Naive thymus-derived CD8-positive, alpha-beta T cell (primary cell): ENCODE measurements around the gene C3orf20. TPM values are rescaled to one million over a fixed set of nuclear protein-coding genes. Genes with fewer than 3 reads are reported as not detected.
"Not testable (repeated sequence)": the region's sequence is repeated elsewhere in the genome, so short reads cannot be mapped to it uniquely, and the experiment has no call there.

Source experiments
- ATAC-seq, 2 donors: fragments of 150-1000 bp; cut with Tn5 transposase in 1 of 2; sonication (Bioruptor Pico), chemical (Tn5 transposase) in 1 of 2; 1 replicate in 1 of 2; 2 replicates in 1 of 2; pipeline ENCODE4 v1.10.0; 2021; ENCODE audit warnings: mild to moderate bottlenecking in 2 of 2, moderate library complexity in 2 of 2
- POLR2A ChIA-PET: fragments of 350-600 bp; sonication (Branson Sonifier 250); formaldehyde crosslinking; loops from one replicate; lab custom pipeline; 2021; ENCODE audit warnings: antibody characterized with exemption; lab: Charles Lee
- DNase-seq, 10 donors: peaks; one replicate each; pipeline versions ENCODE4 v3.0.0 to v3.0.0-alpha.2; 2020 to 2022
- H3K27ac Mint-ChIP-seq, 10 donors: one replicate each; pipeline ENCODE4 v1.8.0; 2020 to 2022; ENCODE audit warnings: mild to moderate bottlenecking in 10 of 10, mixed read lengths in 10 of 10, moderate library complexity in 4 of 10, inconsistent platforms in 1 of 10
- H3K27me3 Mint-ChIP-seq, 5 donors: one replicate each; pipeline ENCODE4 v1.8.0; 2021 to 2022; ENCODE audit warnings: mixed read lengths in 5 of 5
- H3K36me3 Mint-ChIP-seq, 3 donors: one replicate each; pipeline ENCODE4 v1.8.0; 2020 to 2022; ENCODE audit warnings: mixed read lengths in 3 of 3, mild to moderate bottlenecking in 2 of 3, inconsistent platforms in 1 of 3
- H3K4me1 Mint-ChIP-seq, 4 donors: one replicate each; pipeline ENCODE4 v1.8.0; 2021 to 2022; ENCODE audit warnings: mixed read lengths in 4 of 4
- H3K4me3 Mint-ChIP-seq, 10 donors: one replicate each; pipeline ENCODE4 v1.8.0; 2020 to 2022; ENCODE audit warnings: mild to moderate bottlenecking in 10 of 10, mixed read lengths in 10 of 10, moderate library complexity in 6 of 10, inconsistent platforms in 1 of 10
- H3K9me3 Mint-ChIP-seq, 9 donors: one replicate each; pipeline ENCODE4 v1.8.0; 2020 to 2022; ENCODE audit warnings: mixed read lengths in 9 of 9, mild to moderate bottlenecking in 3 of 9, inconsistent platforms in 1 of 9, moderate library complexity in 1 of 9
- polyA plus RNA-seq, 3 donors: library from polyadenylated mRNA; unstranded; fragments of 300-500 nt; fragmentation: Illumina TruSeq; gene quantifications; one replicate each; pipeline ENCODE4 v1.2.3, GENCODE V29; 2021
- total RNA-seq, 8 experiments: library from RNA in 2 of 8; stranded (reverse) in 2 of 8; gene quantifications; one replicate each; pipeline ENCODE4 v1.2.3 and lab custom pipeline; 2021 to 2026

C3orf20 gene
- total and polyA plus RNA-seq, 5 experiments from 2014 or later: 0.03 to 0.69 (median 0.44) TPM; not detected in 2

DNA sequence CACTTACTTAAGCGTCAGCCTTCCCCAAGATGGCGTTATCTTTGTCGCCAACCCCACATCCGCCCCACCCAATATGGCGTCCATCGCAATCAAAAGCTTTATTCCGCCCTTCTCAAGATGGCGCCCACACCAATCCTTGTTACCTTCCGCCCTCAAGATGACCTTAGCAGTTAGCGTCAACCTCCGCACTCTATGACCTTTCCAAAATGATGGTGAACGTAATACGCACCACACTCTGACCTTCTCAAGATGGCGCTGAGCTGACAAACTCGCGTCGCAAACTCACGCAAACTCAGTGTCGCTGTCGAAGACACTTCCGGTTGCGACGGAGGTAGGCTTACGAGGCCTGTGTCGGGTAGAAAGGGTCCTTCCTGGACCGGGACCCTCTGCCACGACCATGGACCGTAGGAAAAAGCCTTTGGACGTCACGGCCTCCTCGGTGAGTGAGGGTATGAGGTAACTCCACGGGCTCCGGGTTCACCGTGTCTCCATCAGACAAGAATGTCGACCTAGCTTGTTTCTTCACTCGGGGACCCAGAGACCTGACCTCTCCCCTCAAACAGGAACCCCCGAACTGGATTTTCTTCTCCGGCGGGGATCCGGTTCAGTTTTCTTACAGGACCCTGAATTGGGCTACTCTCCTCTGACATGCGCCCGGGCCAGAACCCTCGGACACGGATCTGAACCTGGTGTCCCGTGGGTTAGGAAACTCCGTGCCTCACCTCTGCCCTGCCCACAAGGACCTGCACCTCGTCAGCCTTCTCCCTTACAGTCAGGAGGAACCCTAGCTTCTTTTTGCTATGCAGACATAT, 23.3 kb upstream of the C3orf20 start, which contains the start of gene CCDC174:
Gene CCDC174, plus strand, starts transcription at position 323 of the 812 bp plus-strand sequence. Its CDS starts 75 bp downstream, at position 398.
- Mint-ChIP-seq H3K9me3 (peaks cover 0 to 3% (median 0%) of the 10 kb centered on the region in 9 donors), H3K27me3 (no peaks in the 10 kb centered on the region), H3K27ac (peak within 1 kb of the TSS; percentile 95 to 100 (median 98)), H3K4me3 (peak within 1 kb of the TSS; percentile 87 to 100 (median 94)), H3K36me3 (peaks cover 0 to 26% (median 7%) of the 10 kb centered on the region in 3 donors), H3K4me1 (peaks cover 19 to 60% (median 59%) of the 10 kb centered on the region in 4 donors)
- POLR2A ChIA-PET: interaction anchor here (0.6 to 3.5 kb wide), 29 partner anchors 9 to 1988 kb away, joined by 3 to 31 read pairs (median 6); partner anchors contain the start of genes CAPN7, CHCHD4, HDAC11 and LSM3
- peak; percentile 82 to 98 (median 96) for DNase-seq
- ATAC-seq: peak; percentile 95

DNA sequence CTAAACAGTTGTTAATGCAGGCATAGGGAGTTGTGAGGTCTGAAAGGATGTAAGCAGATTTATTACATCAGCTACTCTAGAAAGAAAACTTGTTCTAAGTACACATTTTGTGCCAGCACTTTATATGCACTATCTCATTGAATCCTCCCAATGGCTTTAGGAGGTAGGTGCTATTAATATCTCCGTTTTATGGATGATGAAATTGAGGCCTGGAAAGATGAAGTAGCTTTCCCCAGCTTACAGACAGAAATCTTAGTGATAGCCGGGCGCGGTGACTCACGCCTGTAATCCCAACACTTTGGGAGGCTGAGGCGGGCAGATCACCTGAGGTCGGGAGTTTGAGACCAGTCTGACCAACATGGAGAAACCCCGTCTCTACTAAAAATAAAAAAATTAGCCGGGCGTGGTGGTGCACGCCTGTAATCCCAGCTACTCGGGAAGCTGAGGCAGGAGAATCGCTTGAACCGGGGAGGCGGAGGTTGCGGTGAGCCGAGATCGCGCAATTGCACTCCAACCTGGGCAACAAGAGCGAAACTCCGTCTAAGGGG, 22.5 kb upstream of the C3orf20 start:
- not testable (repeated sequence) for H3K27me3 Mint-ChIP-seq, ATAC-seq, H3K9me3 Mint-ChIP-seq, DNase-seq
- H3K27ac Mint-ChIP-seq: peak overlapping the region; percentile 95 to 100 (median 98)
- peaks cover 4 to 34% (median 9%) of the 10 kb centered on the region in 3 donors for H3K36me3 Mint-ChIP-seq
- POLR2A ChIA-PET: interaction anchor here (0.9 to 3.5 kb wide), 16 partner anchors 8 to 1173 kb away, joined by 3 to 31 read pairs (median 7); partner anchors contain the start of genes CAPN7, CHCHD4, HDAC11 and LSM3
- peak overlapping the region; percentile 87 to 100 (median 94) for H3K4me3 Mint-ChIP-seq
- H3K4me1 Mint-ChIP-seq: peaks cover 21 to 66% (median 63%) of the 10 kb centered on the region in 4 donors

DNA sequence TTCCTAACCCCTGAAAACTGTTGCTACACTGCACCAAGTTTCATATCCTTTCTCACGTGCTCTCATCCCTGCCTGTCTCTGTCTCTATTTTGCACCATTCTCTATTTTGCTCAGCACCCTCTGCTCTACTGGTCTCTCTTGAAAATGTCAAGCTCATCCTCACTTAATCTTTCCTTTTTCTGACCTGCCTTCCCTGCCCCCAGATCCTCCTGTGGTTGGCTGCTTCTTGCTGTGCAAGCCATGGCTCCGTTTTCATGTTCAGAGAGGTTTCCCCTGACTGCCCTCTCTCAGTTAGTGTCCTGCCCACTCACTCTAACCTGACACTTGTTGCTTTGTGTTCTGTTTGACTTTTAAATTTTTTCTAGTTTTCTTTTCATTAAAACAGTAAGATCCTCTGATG, 17.4 kb upstream of the C3orf20 start:
- POLR2A ChIA-PET: no interaction called here
- H3K4me1 Mint-ChIP-seq: peaks cover 18 to 46% (median 37%) of the 10 kb centered on the region in 4 donors
- ATAC-seq (no peak), DNase-seq (no peak)
- H3K27ac Mint-ChIP-seq: peak overlapping the region in 8 of 10 donors; percentile 17 to 60 (median 42)
- no peaks in the 10 kb centered on the region for H3K27me3 Mint-ChIP-seq
- peak overlapping the region in 1 of 10 donors; percentile 13 for H3K4me3 Mint-ChIP-seq
- H3K36me3 Mint-ChIP-seq: peaks cover 7 to 83% (median 16%) of the 10 kb centered on the region in 3 donors
- H3K9me3 Mint-ChIP-seq: no peaks in the 10 kb centered on the region

DNA sequence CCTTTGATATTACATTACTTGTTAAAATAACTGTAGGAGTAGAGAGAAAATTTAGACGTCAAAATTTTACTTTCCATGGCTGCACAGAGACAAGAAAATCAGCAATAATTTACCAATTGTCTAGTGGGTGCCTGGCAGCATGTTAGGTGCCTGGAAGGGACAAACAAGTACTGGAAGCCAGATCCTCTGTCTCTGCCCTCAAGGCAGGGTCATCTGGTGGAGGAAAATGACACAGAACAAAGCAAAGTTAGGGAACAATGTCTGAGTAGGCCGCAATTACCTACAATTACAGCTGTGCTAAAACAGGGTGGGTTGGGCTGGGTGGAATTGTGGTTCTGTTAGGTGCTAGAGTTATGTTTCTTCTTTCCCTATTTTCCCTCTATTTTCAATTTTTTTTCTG, 16.0 kb upstream of the C3orf20 start:
- Mint-ChIP-seq H3K27me3 (no peaks in the 10 kb centered on the region), H3K27ac (peak overlapping the region in 4 of 10 donors; percentile 21 to 68 (median 51)), H3K36me3 (peaks cover 7 to 95% (median 20%) of the 10 kb centered on the region in 3 donors), H3K4me3 (no peak overlapping the region), H3K9me3 (no peaks in the 10 kb centered on the region), H3K4me1 (peaks cover 17 to 32% (median 24%) of the 10 kb centered on the region in 4 donors)
- POLR2A ChIA-PET: no interaction called here
- DNase-seq: no peak
- ATAC-seq: no peak

DNA sequence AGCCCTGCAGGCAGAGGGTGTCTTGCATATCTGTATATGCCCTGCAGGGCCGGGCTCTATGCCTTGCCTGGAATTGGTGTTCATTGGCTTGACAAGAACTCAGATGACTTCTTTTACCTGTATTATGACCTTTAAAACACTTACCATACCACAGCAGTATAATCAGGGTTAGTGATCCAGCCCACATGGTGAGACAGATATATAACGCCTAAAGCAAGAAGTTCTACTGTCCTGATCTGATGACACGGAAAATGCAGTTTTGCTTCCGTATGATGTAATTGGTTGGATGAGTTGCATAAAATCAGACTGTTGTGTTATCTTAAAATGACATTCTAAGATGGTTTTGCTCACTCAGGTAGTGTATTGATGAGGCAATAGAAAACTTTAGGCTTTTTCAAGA, 14.0 kb upstream of the C3orf20 start:
- ATAC-seq (no peak), DNase-seq (no peak)
- no peaks in the 10 kb centered on the region for H3K27me3 Mint-ChIP-seq
- peaks cover 7 to 98% (median 19%) of the 10 kb centered on the region in 3 donors for H3K36me3 Mint-ChIP-seq
- no peak overlapping the region for H3K4me3 Mint-ChIP-seq
- POLR2A ChIA-PET: interaction anchor here (2.1 kb wide), 1 partner anchor 10 kb away, joined by 7 read pairs; the partner anchor contains the start of gene CCDC174
- peaks cover 10 to 21% (median 15%) of the 10 kb centered on the region in 4 donors for H3K4me1 Mint-ChIP-seq
- peak overlapping the region in 1 of 10 donors; percentile 51 for H3K27ac Mint-ChIP-seq
- no peaks in the 10 kb centered on the region for H3K9me3 Mint-ChIP-seq

DNA sequence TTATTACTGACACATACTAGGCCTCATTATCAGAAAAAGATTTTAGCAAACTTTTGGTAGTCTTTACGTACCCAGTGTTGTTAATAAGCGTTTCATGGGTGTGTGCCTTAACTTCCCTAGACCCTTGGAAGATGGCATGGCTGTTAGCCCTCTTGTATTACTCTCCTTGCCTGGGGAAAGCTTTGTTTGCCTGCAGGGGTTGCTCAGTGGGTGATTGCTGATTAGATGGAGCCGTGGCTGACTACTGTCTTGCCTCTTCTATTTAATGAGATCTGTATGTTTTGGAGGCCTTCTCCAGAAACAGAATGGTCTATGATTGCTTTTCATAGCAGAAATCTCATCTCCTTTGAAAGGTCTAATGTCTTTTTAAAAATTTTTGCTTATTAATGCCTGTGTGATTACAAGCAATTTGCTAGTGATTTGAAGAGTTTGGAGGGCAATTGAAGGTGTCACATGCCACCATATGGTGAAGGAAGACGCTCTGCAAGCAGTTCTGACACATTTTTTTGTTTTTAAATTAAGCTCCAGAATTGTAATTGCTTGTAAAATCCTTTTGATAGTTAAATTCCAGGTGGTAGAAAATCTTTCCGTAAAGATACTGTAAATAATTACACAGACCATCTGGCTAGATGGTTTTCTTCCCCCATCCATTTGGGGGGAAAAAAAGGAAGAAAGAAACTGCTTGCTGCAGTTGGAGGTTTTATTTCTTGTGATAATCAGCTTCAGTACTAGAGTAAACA, 11.4 kb upstream of the C3orf20 start:
- Mint-ChIP-seq H3K27me3 (no peaks in the 10 kb centered on the region), H3K36me3 (peaks cover 0 to 96% (median 28%) of the 10 kb centered on the region in 3 donors), H3K4me1 (peaks cover under 1 to 5% (median 4%) of the 10 kb centered on the region in 4 donors), H3K27ac (peak overlapping the region in 4 of 10 donors; percentile 41 to 77 (median 49)), H3K4me3 (no peak overlapping the region), H3K9me3 (no peaks in the 10 kb centered on the region)
- no peak for DNase-seq
- POLR2A ChIA-PET: no interaction called here
- no peak for ATAC-seq

DNA sequence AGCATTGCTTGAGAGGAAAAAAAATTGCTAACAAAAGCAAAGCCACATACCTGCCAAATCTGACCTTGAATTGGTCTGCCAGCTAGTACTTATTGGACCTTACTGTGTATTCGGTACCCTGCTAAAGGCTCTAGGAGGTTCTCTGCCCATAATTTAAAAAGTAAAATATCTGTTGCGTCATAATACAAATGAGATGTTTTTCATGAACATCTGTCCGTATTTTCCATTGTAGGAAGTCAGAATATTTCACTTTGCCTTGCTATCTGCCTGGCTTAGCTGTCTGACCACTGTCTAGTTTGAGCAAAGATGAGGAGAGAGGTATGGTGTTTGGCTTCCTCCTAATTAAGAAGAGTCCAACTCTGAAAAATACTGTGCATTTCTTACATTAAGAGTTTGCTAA, 10.8 kb upstream of the C3orf20 start:
- POLR2A ChIA-PET: no interaction called here
- ATAC-seq: no peak

DNA sequence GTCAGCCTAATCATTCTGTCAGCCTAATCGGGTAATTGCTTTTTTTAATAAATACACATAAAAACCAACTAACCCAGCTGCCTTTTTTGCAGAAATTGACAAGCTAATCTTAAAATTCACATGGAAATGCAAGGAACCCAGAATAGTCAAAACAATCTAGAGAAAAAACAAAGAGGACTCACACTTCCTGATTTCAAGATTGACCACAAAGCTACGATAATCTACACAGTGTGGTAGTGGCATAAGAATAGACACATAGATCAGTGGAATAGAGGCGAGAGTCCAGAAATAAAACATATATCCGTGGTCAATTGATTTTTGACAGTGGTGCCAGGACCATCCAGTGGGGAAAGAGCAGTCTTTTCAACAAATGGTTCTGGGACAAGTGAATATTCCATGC, 2.4 kb upstream of the C3orf20 start:
- POLR2A ChIA-PET: interaction anchor here (0.6 to 1.1 kb wide), 2 partner anchors 10 to 25 kb away, joined by 3 to 4 read pairs; no protein-coding TSS in a partner anchor
- H3K4me3 Mint-ChIP-seq: no peak overlapping the region
- peaks cover 0 to 72% (median 14%) of the 10 kb centered on the region in 3 donors for H3K36me3 Mint-ChIP-seq
- ATAC-seq (no peak), DNase-seq (no peak)
- H3K27me3 Mint-ChIP-seq: no peaks in the 10 kb centered on the region
- H3K27ac Mint-ChIP-seq: peak overlapping the region in 1 of 10 donors; percentile 91
- H3K9me3 Mint-ChIP-seq: no peaks in the 10 kb centered on the region
- peaks cover 0 to 3% (median 0%) of the 10 kb centered on the region in 4 donors for H3K4me1 Mint-ChIP-seq

More for the DNA sequence above, 10.8 kb upstream of the C3orf20 start:
- peaks cover 0 to 5% (median 4%) of the 10 kb centered on the region in 4 donors for H3K4me1 Mint-ChIP-seq
- H3K9me3 Mint-ChIP-seq: no peaks in the 10 kb centered on the region
- DNase-seq: no peak
- H3K27ac Mint-ChIP-seq: peak overlapping the region in 1 of 10 donors; percentile 22
- H3K4me3 Mint-ChIP-seq: no peak overlapping the region
- H3K27me3 Mint-ChIP-seq: no peaks in the 10 kb centered on the region
- peaks cover 0 to 96% (median 25%) of the 10 kb centered on the region in 3 donors for H3K36me3 Mint-ChIP-seq

DNA sequence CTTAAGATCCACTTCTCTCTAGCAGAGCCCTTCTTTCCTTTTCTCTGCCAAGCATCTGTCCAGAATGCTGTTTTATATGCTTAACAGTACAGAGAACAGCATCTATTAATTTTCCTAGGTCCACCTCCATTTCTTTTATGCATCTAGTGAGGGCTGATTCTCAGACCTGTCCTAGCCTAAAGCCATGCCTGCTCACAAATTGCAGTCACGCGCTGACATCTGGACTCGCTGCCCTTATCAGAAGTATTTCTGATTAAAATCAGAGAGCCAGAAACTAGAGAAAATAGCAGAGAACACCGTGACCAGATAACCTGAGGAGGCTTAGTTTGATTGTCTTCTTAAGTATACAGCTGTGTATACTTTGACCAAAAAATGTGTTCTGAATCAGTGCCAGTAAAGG, 1.9 kb downstream of the C3orf20 start:
- H3K4me3 Mint-ChIP-seq: no peak overlapping the region
- peak overlapping the region in 3 of 10 donors; percentile 46 to 69 (median 58) for H3K27ac Mint-ChIP-seq
- peaks cover 0 to 12% (median 6%) of the 10 kb centered on the region in 9 donors for H3K9me3 Mint-ChIP-seq
- H3K27me3 Mint-ChIP-seq: no peaks in the 10 kb centered on the region
- POLR2A ChIA-PET: no interaction called here
- H3K4me1 Mint-ChIP-seq: peaks cover 0 to 7% (median 0%) of the 10 kb centered on the region in 4 donors
- peaks cover 6 to 33% (median 13%) of the 10 kb centered on the region in 3 donors for H3K36me3 Mint-ChIP-seq
- DNase-seq (no peak), ATAC-seq (no peak)

DNA sequence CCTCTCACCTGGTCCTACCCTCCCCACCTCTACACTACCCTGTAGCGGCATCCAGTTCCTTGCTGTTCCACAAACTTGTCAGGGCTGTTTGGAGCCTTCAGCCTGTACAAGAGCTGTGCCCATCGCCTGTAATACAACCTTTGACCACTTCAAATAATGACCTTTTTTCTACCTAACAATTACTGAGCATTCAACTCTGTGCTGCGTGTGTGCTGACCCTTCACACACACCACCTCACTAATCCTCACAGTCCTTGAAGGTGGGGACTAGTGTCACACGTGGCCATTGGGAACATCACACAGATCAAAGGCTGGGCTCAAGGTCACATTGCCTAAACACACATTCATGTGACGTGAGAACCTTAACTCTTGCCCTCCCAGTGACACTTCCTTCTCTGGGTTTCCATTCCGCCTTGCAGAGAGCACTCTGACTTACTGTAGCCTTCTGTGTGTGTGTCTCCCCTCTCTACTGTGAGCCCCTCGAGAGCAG, 3.1 kb downstream of the C3orf20 start:
- no peaks in the 10 kb centered on the region for H3K27me3 Mint-ChIP-seq
- DNase-seq: no peak
- no peak overlapping the region for H3K4me3 Mint-ChIP-seq
- ATAC-seq: no peak
- H3K4me1 Mint-ChIP-seq: peaks cover 0 to 6% (median 0%) of the 10 kb centered on the region in 4 donors
- H3K27ac Mint-ChIP-seq: peak overlapping the region in 3 of 10 donors; percentile 46 to 76 (median 49)
- H3K36me3 Mint-ChIP-seq: peaks cover 6 to 21% (median 13%) of the 10 kb centered on the region in 3 donors
- POLR2A ChIA-PET: no interaction called here
- peaks cover 0 to 12% (median 6%) of the 10 kb centered on the region in 9 donors for H3K9me3 Mint-ChIP-seq

DNA sequence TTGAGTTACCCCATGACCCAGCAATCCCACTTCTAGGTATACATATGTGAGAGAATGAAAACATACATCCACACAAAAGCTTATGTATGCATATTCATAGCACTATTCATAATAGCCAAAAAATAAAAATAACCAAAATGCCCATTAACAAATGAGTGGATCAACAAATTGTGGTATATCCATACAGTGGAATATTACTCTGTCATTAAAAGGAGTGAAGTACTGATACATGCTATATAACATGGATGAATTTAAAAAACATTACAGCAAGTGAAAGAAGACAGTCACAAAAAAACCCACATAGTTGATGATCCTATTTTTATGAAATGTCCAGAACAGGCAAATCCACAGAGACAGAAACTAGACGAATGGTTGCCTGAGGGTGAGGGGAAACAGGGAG, 5.2 kb downstream of the C3orf20 start:
- DNase-seq: no peak
- no peak for ATAC-seq
- Mint-ChIP-seq H3K36me3 (peaks cover 4 to 13% (median 11%) of the 10 kb centered on the region in 3 donors), H3K9me3 (peaks cover 0 to 12% (median 6%) of the 10 kb centered on the region in 9 donors), H3K27me3 (no peaks in the 10 kb centered on the region), H3K27ac (no peak overlapping the region), H3K4me3 (no peak overlapping the region), H3K4me1 (peaks cover 0 to 6% (median 0%) of the 10 kb centered on the region in 4 donors)
- POLR2A ChIA-PET: no interaction called here
